ENCODE data around the gene CDH8. TPM values are rescaled to one million over a fixed set of nuclear protein-coding genes. Genes with fewer than 3 reads are reported as not detected.

Gene CDH8
- total RNA-seq, 4 donors from 2014 or later: not detected

- no peak overlapping the region for H3K27ac ChIP-seq
- intact Hi-C loops (cut with DNase I): no loop called here
- H3K36me3 ChIP-seq: no peaks in the 10 kb centered on the region
- no peak overlapping the region for H3K4me3 ChIP-seq (replicated peaks in 1 of 3)
- H3K9me3 ChIP-seq: no peaks in the 10 kb centered on the region
- H3K27me3 ChIP-seq: no peaks in the 10 kb centered on the region
- H3K4me1 ChIP-seq: no peaks in the 10 kb centered on the region
- no peak for DNase-seq
- TF ChIP-seq POLR2A (IDR thresholded peaks at IDR 0.05) (no peak), CTCF (IDR thresholded peaks at IDR 0.05) (no peak)
These were observed 390.7 kb downstream of the CDH8 start for GRCh38 chr16:61645561-61645960.

- intact Hi-C loops (cut with DNase I): no loop called here
These were observed 391.5 kb downstream of the CDH8 start for GRCh38 chr16:61644736-61645135.

GRCh38 chr16:61617219-61617783, 418.9 kb downstream of the CDH8 start:
- H3K27me3 ChIP-seq: no peaks in the 10 kb centered on the region
- intact Hi-C loops (cut with DNase I): no loop called here
- no peak for DNase-seq
- no peaks in the 10 kb centered on the region for H3K4me1 ChIP-seq
- no peak overlapping the region for H3K27ac ChIP-seq
- H3K9me3 ChIP-seq: no peaks in the 10 kb centered on the region
- H3K36me3 ChIP-seq: no peaks in the 10 kb centered on the region
- WGBS, 2 donors: 69 to 71% methylated on average over 5 of the region's 5 CpGs
- TF ChIP-seq CTCF (IDR thresholded peaks at IDR 0.05): no peak
- no peak for TF ChIP-seq POLR2A (IDR thresholded peaks at IDR 0.05)
- H3K4me3 ChIP-seq (replicated peaks in 1 of 3): no peak overlapping the region

More at GRCh38 chr16:61644736-61645135, 391.5 kb downstream of the CDH8 start:
- Histone ChIP-seq H3K9me3 (no peaks in the 10 kb centered on the region), H3K36me3 (no peaks in the 10 kb centered on the region), H3K4me1 (no peaks in the 10 kb centered on the region), H3K4me3 (replicated peaks in 1 of 3) (no peak overlapping the region), H3K27me3 (no peaks in the 10 kb centered on the region), H3K27ac (no peak overlapping the region)
- DNase-seq: no peak
- TF ChIP-seq CTCF (IDR thresholded peaks at IDR 0.05) (no peak), POLR2A (IDR thresholded peaks at IDR 0.05) (no peak)
- WGBS, 2 donors: 88 to 90% methylated on average over 3 of the region's 3 CpGs

- TF ChIP-seq CTCF (IDR thresholded peaks at IDR 0.05): no peak
- TF ChIP-seq POLR2A (IDR thresholded peaks at IDR 0.05): no peak
- Histone ChIP-seq H3K9me3 (no peaks in the 10 kb centered on the region), H3K27ac (no peak overlapping the region), H3K27me3 (no peaks in the 10 kb centered on the region), H3K4me1 (no peaks in the 10 kb centered on the region), H3K36me3 (no peaks in the 10 kb centered on the region), H3K4me3 (replicated peaks in 1 of 3) (no peak overlapping the region)
- 86 to 89% methylated on average over 2 of the region's 2 CpGs for WGBS, 2 donors
- intact Hi-C loops (cut with DNase I): no loop called here
- no peak for DNase-seq
These were observed 420.1 kb downstream of the CDH8 start for GRCh38 chr16:61616088-61616487.

- Histone ChIP-seq H3K27me3 (no peaks in the 10 kb centered on the region), H3K4me1 (no peaks in the 10 kb centered on the region), H3K4me3 (replicated peaks in 1 of 3) (no peak overlapping the region), H3K36me3 (no peaks in the 10 kb centered on the region), H3K9me3 (no peaks in the 10 kb centered on the region), H3K27ac (no peak overlapping the region)
- DNase-seq: no peak
- intact Hi-C loops (cut with DNase I): no loop called here
- no peak for TF ChIP-seq CTCF (IDR thresholded peaks at IDR 0.05)
- TF ChIP-seq POLR2A (IDR thresholded peaks at IDR 0.05): no peak
- 63 to 79% methylated on average over 4 of the region's 4 CpGs for WGBS, 2 donors
These were observed 424.3 kb downstream of the CDH8 start for GRCh38 chr16:61611847-61612491.

Measured in thyroid gland (tissue), 4 donors.